WTC11 (cell line): ENCODE measurements around the gene IRX2. TPM values are rescaled to one million over a fixed set of nuclear protein-coding genes. Genes with fewer than 3 reads are reported as not detected.

Experiments
- ATAC-seq: fragments of 200-7000 bp; cut with Tn5 transposase; 2 replicates; pipeline ENCODE4 v1.10.0; 2021; ENCODE audit warnings: mild to moderate bottlenecking, moderate library complexity
- CTCF ChIA-PET: fragments of 300-600 bp; sonication (Branson Sonifier 250); formaldehyde crosslinking; loops from one replicate; lab custom pipeline; 2021; ENCODE audit warnings: antibody characterized with exemption; lab: Charles Lee
- POLR2A ChIA-PET: fragments of 350-600 bp; sonication (Branson Sonifier 250); formaldehyde crosslinking; loops from one replicate; lab custom pipeline; 2021; ENCODE audit warnings: antibody characterized with exemption; lab: Charles Lee
- DNase-seq: peaks from one replicate; pipeline ENCODE4 v3.0.0; 2021; ENCODE audit warnings: low spot score
- H3K27ac Mint-ChIP-seq: 2 replicates; pipeline ENCODE4 v1.8.0; 2021; ENCODE audit warnings: mixed read lengths
- H3K27me3 Mint-ChIP-seq: 2 replicates; pipeline ENCODE4 v1.8.0; 2021; ENCODE audit warnings: low read depth, mild to moderate bottlenecking, moderate library complexity, mixed read lengths
- H3K36me3 Mint-ChIP-seq: 2 replicates; pipeline ENCODE4 v1.8.0; 2021; ENCODE audit warnings: mixed read lengths
- H3K4me1 Mint-ChIP-seq: 2 replicates; pipeline ENCODE4 v1.8.0; 2022; ENCODE audit warnings: mixed read lengths
- H3K4me3 Mint-ChIP-seq: 2 replicates; pipeline ENCODE4 v1.8.0; 2021; ENCODE audit warnings: mild to moderate bottlenecking, moderate library complexity, mixed read lengths
- H3K9me3 Mint-ChIP-seq: 2 replicates; pipeline ENCODE4 v1.8.0; 2021; ENCODE audit warnings: mixed read lengths
- ATF1 ChIP-seq: sonication (generic); formaldehyde crosslinking; IDR thresholded peaks from 2 replicates; pipeline ENCODE4 v1.8.1; 2023; ENCODE audit warnings: mild to moderate bottlenecking, moderate library complexity, missing genetic modification reagents
- E2F5 ChIP-seq: sonication (generic); formaldehyde crosslinking; IDR thresholded peaks from 2 replicates; pipeline ENCODE4 v1.8.1; 2022; ENCODE audit warnings: mild to moderate bottlenecking, moderate library complexity, missing genetic modification reagents
- EMX1 ChIP-seq: fragments of 250-450 bp; sonication (Bioruptor Pico); IDR thresholded peaks from 2 replicates; pipeline ENCODE4 v1.8.0; 2021; ENCODE audit warnings: mild to moderate bottlenecking
- FOXJ3 ChIP-seq: sonication (generic); formaldehyde crosslinking; IDR thresholded peaks from 2 replicates; pipeline ENCODE4 v1.9.0; 2021; ENCODE audit warnings: missing genetic modification reagents, mild to moderate bottlenecking, borderline replicate concordance
- OVOL2 ChIP-seq: fragments of 250-450 bp; sonication (Bioruptor Pico); IDR thresholded peaks from 2 replicates; pipeline ENCODE4 v1.9.0; 2021; ENCODE audit warnings: mild to moderate bottlenecking, borderline replicate concordance
- RELA ChIP-seq: sonication (generic); formaldehyde crosslinking; IDR thresholded peaks from 2 replicates; pipeline ENCODE4 v1.8.1; 2022; ENCODE audit warnings: missing genetic modification reagents, mild to moderate bottlenecking, borderline replicate concordance
- TEAD1 ChIP-seq: sonication (generic); formaldehyde crosslinking; IDR thresholded peaks from 2 replicates; pipeline ENCODE4 v1.8.0; 2022; ENCODE audit warnings: mild to moderate bottlenecking, missing genetic modification reagents
- ZBTB21 ChIP-seq: sonication (generic); formaldehyde crosslinking; IDR thresholded peaks from 2 replicates; pipeline ENCODE4 v1.8.1; 2023; ENCODE audit warnings: mild to moderate bottlenecking, missing genetic modification reagents, borderline replicate concordance
- ZNF317 ChIP-seq: sonication (generic); formaldehyde crosslinking; IDR thresholded peaks from 2 replicates; pipeline ENCODE4 v1.8.1; 2023; ENCODE audit warnings: low read depth, mild to moderate bottlenecking, moderate library complexity, missing genetic modification reagents, borderline replicate concordance
- ZNF423 ChIP-seq: fragments of 250-450 bp; sonication (Bioruptor Pico); IDR thresholded peaks from 2 replicates; pipeline ENCODE4 v2.1.2; 2022; ENCODE audit warnings: mild to moderate bottlenecking, moderate library complexity
- total RNA-seq: library from RNA; stranded (reverse); gene quantifications from 3 replicates; pipeline ENCODE4 v1.2.3, GENCODE V29; 2021
- TF ChIP-seq, protein P1 (sequence below): sonication (generic); formaldehyde crosslinking; IDR thresholded peaks from 2 replicates; pipeline ENCODE4 v1.8.0; 2023; ENCODE audit warnings: missing genetic modification reagents
- TF ChIP-seq, protein P2 (sequence below): sonication (generic); formaldehyde crosslinking; IDR thresholded peaks from 2 replicates; pipeline ENCODE4 v1.8.1; 2022; ENCODE audit warnings: low read depth, missing genetic modification reagents, borderline replicate concordance

The IRX2 gene
- total RNA-seq, 1 experiment from 2014 or later: 63.2 TPM

DNA sequence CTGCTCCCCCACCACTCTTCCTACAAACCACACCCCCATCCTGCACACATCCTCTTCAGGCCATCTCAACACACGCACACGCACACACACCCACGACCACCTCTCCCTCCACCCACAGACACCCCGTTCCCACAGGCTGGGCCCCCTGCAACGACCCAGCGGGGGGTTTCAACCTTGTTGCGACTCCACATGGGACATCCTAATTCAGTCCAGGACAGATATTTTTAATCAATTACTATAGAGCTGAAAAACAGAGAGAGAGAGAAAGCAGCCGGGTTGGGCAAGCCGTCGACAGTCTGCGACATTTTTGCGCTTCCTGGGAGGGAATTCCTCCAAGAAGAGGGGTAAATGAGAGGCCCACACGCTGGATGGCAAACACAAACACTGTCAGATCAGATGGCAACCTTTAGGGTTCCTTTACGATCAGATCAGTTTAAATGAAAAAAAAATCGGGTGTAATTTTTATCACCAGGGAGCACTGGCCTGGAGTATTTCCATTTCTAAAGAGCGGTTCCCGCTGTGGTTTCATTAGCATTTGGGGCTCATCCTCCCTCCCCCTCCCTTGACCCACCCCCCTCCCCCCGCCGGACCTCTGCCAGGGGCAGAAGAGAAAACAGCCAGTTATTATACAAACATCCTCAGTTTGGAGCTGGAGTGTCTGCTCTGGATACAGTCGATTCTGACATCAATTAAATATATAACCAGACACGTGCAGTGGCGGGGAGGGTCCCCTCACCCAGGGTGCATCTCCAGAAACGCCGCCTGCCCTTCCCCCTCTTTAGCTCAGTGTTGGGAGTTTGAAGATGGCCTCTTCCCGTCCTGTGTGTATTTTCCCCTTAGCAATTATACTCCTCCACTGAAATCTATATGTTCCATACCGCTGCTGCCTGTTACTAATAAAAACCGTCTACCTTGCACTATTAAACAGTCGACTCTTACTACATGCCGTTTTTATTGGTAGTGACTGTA is 2.3 kb upstream of the IRX2 start:
- DNase-seq (no peak), ATAC-seq (no peak)
- H3K4me1 Mint-ChIP-seq: peaks cover 47% of the 10 kb centered on the region
- ChIA-PET POLR2A (interaction anchor here (1.0 kb wide), 1 partner anchor 9 kb away, joined by 3 read pairs; no protein-coding TSS in a partner anchor), CTCF (interaction anchor here (0.6 to 2.2 kb wide), 5 partner anchors 14 to 365 kb away, joined by 3 to 18 read pairs (median 3); no protein-coding TSS in a partner anchor)
- peak overlapping the region; percentile 49; the same call in 1 of the 2 replicates for H3K27ac Mint-ChIP-seq
- peaks cover 7% of the 10 kb centered on the region for H3K36me3 Mint-ChIP-seq
- H3K4me3 Mint-ChIP-seq: peak overlapping the region; percentile 87
- TF ChIP-seq, protein P1, sequence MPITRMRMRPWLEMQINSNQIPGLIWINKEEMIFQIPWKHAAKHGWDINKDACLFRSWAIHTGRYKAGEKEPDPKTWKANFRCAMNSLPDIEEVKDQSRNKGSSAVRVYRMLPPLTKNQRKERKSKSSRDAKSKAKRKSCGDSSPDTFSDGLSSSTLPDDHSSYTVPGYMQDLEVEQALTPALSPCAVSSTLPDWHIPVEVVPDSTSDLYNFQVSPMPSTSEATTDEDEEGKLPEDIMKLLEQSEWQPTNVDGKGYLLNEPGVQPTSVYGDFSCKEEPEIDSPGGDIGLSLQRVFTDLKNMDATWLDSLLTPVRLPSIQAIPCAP (CRISPR knock-in tag): no peak
- TF ChIP-seq ZNF317 (CRISPR knock-in tag) (no peak), ZNF423 (peak; percentile 69), ATF1 (CRISPR knock-in tag) (no peak), FOXJ3 (CRISPR knock-in tag) (no peak), OVOL2 (CRISPR knock-in tag) (no peak), E2F5 (CRISPR knock-in tag) (no peak)
- TF ChIP-seq, protein P2, sequence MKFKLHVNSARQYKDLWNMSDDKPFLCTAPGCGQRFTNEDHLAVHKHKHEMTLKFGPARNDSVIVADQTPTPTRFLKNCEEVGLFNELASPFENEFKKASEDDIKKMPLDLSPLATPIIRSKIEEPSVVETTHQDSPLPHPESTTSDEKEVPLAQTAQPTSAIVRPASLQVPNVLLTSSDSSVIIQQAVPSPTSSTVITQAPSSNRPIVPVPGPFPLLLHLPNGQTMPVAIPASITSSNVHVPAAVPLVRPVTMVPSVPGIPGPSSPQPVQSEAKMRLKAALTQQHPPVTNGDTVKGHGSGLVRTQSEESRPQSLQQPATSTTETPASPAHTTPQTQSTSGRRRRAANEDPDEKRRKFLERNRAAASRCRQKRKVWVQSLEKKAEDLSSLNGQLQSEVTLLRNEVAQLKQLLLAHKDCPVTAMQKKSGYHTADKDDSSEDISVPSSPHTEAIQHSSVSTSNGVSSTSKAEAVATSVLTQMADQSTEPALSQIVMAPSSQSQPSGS (CRISPR knock-in tag): no peak
- peaks cover 73% of the 10 kb centered on the region for H3K27me3 Mint-ChIP-seq
- H3K9me3 Mint-ChIP-seq: no peaks in the 10 kb centered on the region

DNA sequence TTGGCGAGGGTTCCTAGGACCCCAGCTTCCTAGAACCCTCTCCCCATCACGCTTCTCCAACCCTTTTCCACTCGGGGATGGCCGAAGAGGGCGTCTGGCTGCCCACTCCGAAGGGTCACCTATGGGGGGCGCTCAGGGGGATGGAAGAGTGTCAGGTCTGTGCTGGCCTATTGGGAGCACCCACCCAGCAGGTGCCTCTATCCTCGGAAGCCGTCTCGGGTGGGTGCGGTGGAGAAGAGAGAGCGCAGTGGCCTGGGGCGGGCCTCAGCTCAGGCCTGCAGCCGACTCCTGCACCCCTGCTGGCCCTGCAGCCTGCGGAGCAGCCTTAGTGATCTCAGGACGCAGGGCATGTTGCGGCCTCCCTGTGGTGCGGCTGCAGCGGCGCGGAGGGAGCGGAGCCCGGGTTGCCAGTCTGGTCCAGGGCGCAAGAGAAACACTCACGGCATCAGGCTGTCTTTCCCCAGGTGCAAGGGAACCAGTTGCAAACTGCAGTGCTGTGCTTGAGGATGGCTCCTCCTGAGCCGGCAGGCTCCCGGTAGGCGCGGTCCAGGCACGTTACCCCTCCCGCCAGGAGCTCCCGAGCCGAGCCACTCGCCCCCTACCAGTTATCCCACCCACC is 1.5 kb upstream of the IRX2 start:
- H3K27me3 Mint-ChIP-seq: peaks cover 65% of the 10 kb centered on the region
- H3K27ac Mint-ChIP-seq: 0 out of 2 replicates have a peak overlapping the region, but pooled peaks have one; percentile 32
- ATAC-seq: no peak
- peaks cover 7% of the 10 kb centered on the region for H3K36me3 Mint-ChIP-seq
- CTCF ChIA-PET: interaction anchor here (0.8 to 2.2 kb wide), 5 partner anchors 10 to 443 kb away, joined by 3 to 18 read pairs (median 3); no protein-coding TSS in a partner anchor
- TF ChIP-seq ZNF423 (peak; percentile 62; the same call in 1 of the 2 replicates), ZBTB21 (no peak), RELA (CRISPR knock-in tag) (no peak)
- TF ChIP-seq, all 79 proteins: peak for 1
- H3K4me1 Mint-ChIP-seq: peaks cover 41% of the 10 kb centered on the region
- no peaks in the 10 kb centered on the region for H3K9me3 Mint-ChIP-seq
- POLR2A ChIA-PET: interaction anchor here (1.0 kb wide), 2 partner anchors 9 to 52 kb away, joined by 3 read pairs; no protein-coding TSS in a partner anchor
- H3K4me3 Mint-ChIP-seq: peak overlapping the region; percentile 87
- no peak for DNase-seq

- H3K27me3 Mint-ChIP-seq: peaks cover 64% of the 10 kb centered on the region
Measured at GRCh38 chr5:2752059-2752820, 763 bp upstream of the IRX2 start.

More at GRCh38 chr5:2752059-2752820, 763 bp upstream of the IRX2 start:
- DNase-seq (peak; percentile 52), ATAC-seq (peak; percentile 9)
- Mint-ChIP-seq H3K9me3 (no peaks in the 10 kb centered on the region), H3K4me3 (peak overlapping the region; percentile 87), H3K4me1 (peaks cover 40% of the 10 kb centered on the region), H3K27ac (0 out of 2 replicates have a peak overlapping the region, but pooled peaks have one; percentile 32), H3K36me3 (peaks cover 13% of the 10 kb centered on the region)
- ChIA-PET POLR2A (interaction anchor here (0.6 to 2.9 kb wide), 3 partner anchors 12 to 53 kb away, joined by 3 to 18 read pairs (median 6); no protein-coding TSS in a partner anchor), CTCF (interaction anchor here (0.8 to 2.2 kb wide), 4 partner anchors 9 to 444 kb away, joined by 3 to 18 read pairs (median 4); no protein-coding TSS in a partner anchor)
- TF ChIP-seq ZNF423 (peak; percentile 42; the same call in 1 of the 2 replicates), EMX1 (no peak), TEAD1 (CRISPR knock-in tag) (0 out of 2 replicates have a peak, but pooled peaks have one; percentile 11)
